ENCODE measurements around the gene SWSAP1.
A peak's percentile ranks its signal among the peaks of the same experiment; 100 is the strongest.
"Not testable (repeated sequence)": the region's sequence is repeated elsewhere in the genome, so short reads cannot be mapped to it uniquely, and the experiment has no call there.

The SWSAP1 gene

DNA sequence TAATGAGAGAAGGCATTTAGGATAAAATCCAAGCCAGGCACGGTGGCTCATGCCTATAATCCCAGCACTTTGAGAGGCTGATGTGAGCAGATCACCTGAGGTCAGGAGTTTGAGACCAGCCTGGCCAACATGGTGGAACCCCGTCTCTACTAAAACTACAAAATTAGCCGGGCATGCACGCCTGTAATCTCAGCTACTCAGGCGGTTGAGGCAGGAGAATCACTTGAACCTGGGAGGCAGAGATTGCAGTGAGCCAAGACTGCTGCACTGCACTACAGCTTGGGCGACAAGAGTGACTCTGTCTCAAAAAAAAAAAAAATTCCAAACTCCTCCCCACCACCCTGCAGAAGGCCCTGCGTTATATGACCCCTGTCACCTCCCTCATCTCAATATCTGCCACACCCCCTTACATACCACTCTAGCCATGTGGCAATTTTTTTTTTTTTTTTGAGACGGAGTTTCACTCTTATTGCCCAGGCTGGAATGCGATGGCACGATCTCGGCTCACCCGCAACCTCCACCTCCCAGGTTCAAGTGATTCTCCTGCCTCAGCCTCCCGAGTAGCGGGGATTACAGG lies 4.9 kb downstream of the SWSAP1 start:
- not testable (repeated sequence) for DNase-seq

DNA sequence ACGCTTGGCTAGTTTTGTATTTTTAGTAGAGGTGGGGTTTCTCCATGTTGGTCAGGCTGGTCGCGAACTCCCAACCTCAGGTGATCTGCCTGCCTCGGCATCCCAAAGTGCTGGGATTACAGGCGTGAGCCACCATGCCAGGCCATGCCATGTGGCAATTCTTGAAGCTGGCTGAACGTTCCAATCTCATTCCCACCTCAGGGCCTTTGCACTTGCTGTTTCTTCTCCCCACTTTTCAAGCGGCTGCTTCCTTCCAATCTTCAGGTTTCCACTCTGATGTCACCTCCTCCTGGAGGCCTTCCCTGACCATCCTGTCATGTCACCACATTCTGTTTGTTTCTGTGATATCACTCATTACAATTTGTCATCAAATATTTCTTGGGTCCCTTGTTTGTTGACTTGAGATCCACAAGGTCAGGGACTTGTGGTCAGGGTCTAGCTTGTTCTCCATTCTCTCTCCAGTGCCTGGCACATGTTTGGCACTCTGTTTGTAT lies 5.4 kb downstream of the SWSAP1 start:
- DNase-seq = no peak

DNA sequence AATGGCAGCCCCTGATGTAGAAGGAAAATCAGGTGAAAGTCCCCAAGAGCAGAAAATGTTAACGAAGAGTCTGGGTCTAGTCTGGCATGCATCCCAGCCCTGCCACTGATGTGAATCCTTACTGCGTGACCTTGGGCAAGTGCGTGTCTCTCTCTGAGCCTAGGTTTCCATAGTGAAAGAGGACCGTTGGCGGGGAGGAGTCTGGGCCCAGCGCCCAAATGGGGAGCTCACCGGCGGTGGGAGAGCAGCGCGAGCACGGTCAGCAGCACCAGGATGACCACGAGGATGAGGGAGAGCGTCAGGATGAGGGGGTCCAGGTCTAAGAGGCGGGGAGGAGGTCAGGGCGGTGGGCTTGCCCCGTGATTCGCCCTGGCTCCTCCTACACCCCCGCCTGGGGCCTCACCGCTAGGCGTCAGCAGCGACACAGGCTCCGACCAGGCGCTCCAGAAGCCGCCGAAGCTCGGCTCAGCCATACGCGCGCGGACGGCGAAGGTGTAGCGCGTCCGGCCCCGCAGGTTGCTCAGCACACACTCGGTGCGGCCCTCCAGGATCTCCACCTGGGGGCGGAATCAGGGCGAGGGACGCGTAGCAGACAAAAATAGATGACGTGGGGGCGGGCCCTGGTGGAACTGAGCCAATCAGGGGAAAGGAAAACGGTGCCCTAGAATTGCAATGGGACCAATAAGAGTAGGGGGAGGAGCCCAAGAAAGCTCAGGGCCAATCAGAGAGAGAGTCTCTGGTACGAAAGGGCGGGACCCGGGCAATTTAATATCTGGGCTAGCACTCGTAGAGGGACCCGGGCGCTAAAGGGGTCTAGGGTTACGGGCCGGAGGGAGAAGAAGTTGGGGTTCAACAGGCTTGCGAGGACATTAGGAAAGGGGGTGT lies 6.4 kb downstream of the SWSAP1 start:
- DNase-seq = peak; percentile 95 to 98

DNA sequence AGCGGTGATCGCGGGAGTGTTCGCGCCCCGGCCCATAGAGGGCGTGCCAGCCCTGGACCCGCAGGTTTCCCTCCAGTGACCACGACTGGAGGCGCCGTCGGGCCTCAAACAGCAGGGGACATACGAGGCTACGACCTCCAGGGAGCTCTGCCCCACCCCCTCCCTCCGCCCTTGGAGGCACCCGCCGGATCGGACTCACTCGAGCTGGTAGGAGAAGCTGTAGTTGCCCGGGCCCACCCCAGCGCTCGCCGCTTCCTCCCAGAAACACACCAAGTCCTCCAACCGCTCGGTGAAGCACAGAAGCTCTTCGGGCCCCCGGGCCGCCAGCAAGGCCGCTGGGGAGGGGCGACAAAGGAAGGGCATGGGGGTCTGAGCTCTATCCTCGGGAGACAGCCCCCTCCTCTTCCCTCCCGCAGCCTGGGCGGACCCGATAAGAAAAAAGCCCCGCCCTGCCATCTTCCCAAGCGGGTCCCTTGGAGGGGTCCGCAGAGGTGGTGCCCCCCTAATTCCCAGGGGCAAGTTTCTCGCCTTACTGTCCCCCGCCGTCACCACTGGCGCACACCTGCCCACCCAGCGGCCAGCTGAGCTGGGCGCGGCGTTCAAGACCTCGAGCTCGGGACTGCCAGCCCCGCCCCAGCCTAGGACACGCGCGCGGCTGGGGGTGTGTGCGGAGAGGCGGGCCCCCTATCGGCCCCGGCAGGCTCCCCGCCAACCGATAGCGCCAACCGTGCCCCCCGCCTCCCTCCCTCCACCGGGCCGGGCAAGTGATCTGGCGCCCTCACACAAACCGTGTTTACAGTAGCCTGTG lies 8.6 kb downstream of the SWSAP1 start:
- peak; percentile 55 to 63 for DNase-seq

DNA sequence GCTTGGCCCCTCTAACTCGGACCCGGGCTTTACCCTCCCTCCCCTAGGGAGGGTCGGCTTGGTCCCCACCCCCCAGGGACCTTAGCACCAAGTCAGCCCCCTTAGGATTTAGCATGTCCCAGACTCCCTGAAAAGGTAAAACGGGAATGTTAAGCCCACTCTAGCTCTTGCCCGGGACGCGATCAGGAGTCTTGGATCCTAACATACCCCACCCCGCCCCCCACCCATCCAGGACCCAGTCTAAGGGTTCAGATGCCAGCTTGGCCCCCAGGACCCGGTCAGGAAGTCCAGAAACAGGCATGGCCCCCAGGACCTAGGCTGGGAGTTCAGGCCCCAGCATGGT lies 9.2 kb downstream of the SWSAP1 start:
- no peak for DNase-seq

DNA sequence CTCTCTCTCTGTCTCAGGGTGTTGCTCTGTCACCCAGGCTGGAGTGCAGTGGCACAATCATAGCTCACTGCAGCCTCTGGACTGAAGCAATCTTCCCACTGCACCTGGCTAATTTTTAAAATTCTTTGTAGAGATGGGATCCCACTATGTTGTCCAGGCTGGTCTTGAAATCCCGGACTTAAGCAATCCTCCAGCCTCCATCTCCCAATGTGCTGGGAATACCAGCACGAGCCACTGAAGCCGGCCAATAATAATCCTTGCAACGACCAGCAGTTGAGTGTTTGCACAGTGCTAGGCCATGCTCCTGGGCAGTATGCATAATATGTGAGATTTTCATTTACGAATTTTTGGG lies 10.3 kb downstream of the SWSAP1 start:
- DNase-seq = no peak

DNA sequence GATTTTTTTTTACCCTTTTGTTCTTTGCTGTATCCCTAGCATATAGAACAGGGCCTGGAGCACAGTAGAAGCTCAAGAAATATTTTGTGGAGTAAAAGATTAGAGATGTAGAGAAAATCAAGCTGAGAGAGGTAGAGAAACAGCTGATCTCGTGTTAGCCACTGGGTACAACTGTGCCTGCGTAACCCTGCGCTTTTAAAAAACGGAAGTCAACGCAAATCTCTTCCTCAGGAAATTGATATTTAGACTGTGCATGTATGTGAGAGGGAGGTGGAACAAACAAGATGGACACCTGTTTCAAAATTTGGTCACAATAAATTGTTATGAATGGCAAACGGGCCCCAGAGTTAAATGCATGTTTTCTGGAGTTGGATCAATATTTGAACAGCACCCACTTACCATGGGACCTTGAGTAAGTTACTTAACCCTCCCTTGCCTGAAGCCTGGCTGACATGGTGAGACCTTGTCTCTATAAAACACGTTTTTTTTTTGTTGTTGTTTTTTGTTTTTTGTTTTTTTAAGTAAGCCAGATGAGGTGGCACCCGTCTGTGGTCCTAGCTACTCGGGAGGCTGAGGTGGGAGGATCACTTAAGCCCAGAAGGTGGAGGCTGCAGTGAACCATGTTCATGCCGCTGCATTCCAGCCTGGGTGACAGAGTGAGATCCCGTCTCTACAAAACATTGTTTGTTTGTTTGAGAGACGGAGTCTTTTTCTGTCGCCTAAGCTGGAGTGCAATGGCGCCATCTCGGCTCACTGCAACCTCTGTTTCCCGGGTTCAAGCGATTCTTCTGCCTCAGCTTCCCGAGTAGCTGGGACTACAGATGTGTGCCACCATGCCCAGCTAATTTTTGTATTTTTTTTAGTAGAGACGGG lies 12.9 kb downstream of the SWSAP1 start:
- no peak for DNase-seq

DNA sequence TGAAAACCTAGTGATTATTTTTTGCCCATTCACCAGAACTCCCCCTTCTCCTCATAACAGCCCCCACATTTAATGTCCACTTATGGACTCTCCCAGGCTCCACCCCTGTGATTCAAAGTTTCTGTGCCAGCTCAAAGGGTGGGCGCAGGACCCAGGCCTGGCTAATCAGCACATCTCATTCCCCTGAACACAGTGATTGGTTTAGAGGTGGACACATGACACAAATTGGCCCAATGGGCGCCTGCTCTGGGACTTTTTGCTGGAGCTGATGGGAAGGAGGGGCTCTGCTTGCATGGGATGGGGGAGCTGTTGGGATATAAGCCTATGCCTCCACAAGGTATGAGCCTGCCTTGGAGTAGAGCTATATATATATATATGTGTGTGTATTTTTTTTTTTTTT lies 15.9 kb downstream of the SWSAP1 start:
- no peak for DNase-seq

DNA sequence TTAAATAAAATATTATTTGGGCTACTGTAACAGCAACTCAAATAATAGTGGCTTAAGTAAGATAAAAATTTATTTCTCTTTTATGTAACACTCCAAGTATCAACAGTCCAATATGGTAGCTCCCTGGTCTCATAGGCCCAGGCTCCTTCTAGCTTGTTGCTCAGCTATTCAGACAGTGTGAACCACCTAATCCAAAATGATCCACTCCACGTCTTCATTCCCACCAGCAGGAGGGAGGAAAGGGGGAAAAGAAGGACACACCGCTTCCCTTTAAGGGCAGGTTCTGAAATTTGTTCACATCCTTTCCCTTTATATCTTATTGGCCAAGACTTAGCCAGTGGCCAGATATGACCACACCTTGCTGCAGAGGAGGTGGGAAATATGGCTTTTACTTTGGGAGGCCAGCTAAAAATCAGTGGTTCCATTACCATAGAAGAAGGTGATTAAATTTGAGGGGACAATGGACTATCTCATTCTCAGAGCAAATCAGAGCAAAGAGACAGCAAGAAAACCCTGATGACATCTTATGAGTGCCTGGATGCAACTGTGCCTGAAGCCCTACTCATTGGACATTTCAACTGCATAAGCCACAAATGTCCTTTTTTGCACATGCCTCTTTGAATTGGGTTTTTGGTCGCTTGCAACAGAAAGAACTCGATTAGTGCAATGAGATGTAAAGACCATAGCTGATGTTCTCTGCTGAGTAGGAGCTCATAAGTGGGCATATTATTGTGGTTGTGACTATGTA lies 16.6 kb downstream of the SWSAP1 start:
- no peak for DNase-seq

DNA sequence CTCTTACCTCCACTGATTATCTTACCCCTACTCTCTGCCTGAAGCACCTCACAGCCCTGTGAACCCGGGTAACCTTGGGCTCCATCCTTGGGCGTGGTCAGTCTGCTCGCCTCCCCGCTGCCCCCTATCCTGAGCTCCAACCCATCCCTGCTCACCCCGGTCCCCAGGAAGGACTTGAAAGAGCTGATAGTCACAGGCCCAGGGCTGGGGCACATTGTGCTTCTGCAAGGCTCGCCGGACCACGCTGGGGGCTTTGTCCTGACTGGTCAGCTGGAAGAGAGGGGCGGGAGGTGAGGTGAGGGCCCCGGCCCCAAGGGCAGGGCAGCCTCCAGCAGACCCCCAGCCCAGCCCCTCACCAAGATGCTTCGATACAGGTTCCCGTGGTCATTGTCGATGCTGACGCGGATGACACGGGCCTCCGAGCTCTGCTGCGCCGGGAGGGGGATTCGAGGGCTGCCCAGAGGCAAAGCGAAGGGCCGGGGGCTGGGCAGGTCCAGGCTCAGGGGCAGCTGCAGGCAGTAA lies 22.7 kb downstream of the SWSAP1 start:
- DNase-seq = no peak

DNA sequence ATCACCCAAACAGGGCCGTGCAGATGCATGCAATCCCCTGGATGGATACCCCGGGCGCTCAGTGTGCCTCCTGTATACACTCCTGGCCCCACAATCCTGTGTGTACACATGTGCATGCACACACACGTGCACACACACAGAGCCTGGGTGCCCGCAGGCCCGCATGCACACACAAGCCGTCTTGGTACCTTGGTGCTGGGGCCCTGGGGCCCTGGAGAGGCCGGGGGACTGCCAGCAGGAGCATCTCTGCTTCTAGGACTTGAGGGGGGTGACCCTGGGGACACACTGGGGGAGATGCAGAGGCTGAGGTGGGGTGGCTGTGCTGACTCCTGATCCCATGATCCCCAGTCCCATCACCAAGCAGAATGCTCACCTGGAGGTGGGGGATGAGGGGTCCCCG lies 25.2 kb downstream of the SWSAP1 start:
- no peak for DNase-seq

DNA sequence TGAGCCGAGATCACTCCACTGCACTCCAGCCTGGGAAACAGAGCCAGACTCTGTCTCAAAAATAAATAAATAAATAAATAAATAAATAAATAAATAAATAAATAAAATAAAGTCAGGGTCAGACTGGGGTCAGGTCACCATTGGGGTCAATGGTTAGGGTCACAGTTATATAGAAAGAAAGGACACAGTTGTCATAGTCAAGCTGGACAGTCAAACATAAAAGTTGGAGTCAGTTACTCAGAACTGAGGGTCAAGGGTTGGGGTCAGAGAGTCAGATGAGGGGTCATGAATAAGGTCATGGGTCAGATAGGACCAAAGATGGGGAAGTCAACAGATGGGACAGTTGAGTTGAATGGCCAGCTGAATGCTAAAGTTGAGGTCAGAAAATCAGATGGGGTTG lies 26.3 kb downstream of the SWSAP1 start:
- DNase-seq = no peak

DNA sequence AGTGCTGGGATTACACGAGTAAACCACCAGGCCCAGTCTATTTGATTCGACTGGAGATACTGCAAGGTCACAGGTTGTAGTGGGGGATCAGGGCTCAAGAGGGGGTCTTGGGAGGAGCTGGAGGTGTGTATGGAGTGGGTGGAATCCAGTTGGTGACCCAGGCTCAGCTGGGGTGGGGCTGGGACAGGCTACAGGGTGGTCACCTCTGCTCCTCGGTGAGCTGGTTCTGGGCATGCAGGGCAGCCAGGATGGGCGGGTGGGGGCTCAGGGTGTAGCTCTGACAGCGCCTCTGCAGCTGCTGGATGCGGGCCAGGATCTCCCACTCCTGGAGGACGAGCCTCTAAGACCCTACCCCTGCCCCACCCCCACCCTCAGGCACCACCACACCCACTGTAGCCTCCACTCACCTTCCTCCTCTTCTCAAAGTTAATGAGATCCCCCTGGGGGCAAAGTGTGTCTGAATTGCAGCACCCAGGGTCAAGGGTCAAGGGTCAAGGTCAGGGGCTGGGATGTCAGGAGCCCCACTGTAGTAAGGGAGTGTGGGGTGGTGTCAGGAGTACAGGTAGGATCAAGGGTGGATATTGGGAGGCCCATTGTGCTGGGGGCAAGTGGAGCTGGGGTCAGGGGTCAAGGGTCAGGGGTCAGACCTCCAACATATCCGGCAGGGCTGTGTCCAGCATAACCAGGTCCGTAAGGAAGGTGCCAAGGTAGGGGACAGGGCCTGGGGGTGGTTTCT lies 27.5 kb downstream of the SWSAP1 start:
- DNase-seq = no peak

DNA sequence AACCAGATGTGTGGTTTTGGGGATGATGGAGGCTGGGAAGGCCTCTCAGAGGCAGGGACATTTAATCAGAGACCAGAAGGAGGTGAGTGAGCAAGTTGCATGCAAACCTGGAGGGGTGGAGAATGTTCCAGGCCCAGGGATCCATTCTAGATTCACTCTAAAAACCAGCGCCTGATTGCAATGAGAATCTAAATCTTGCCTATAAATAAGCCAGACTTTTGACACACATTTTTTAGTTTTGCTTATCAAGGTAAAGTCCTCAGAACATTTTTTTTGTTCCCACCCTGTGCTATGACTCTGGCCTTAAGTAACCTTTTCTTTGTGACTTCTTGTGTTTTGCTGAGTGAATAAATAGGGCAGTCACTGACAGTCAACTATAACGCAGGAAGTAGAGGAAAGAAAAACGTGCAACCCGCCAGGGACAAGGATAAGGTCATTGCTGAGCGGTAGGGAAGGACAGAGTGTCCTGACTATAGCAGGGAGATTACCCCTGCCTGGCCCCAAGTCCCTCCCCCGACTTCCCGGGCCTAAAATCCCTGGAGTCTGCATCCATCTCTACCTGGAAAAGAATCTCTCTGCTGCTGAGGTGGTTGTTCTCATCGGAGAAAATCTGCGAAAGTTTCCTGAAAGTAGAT lies 30.2 kb downstream of the SWSAP1 start:
- no peak for DNase-seq

DNA sequence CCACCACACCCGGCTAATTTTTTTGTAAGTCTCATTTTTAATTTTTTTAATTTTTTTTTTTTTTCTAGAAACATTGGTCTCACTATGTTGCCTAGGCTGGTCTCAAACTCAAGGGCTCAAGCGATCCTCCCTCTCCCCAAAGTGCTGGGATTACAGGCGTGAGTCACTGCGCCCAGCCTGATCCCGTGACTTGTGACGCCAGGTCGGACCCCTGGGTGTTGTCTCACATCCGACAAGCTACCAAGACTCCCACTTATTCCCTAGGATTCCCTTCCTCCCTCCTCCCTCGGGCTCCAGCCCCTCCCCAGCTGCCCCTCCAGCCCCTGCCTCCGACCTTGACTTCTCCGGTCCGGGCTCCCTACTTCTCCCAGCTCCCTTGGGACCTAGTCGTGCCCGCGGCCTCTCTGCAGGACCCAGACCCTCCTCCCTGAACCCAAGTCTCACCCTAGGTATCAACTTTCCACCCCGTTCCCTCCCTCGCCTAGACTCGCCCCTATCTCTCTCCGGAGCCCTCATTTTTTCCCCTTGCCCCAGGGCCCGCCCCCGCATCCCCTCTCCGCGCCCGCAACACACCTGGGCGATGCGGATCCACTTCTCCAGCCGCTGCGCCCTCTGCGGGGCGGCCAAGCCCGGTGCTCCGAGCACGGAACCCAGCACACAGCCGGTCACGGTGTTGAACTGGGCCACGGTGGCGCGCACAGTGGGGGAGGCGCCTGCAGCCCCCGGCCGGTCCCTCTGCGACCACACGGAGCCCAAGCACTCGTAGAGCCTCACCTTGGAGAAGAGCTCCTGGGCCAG lies 31.6 kb downstream of the SWSAP1 start:
- peak; percentile 51 to 53 for DNase-seq

DNA sequence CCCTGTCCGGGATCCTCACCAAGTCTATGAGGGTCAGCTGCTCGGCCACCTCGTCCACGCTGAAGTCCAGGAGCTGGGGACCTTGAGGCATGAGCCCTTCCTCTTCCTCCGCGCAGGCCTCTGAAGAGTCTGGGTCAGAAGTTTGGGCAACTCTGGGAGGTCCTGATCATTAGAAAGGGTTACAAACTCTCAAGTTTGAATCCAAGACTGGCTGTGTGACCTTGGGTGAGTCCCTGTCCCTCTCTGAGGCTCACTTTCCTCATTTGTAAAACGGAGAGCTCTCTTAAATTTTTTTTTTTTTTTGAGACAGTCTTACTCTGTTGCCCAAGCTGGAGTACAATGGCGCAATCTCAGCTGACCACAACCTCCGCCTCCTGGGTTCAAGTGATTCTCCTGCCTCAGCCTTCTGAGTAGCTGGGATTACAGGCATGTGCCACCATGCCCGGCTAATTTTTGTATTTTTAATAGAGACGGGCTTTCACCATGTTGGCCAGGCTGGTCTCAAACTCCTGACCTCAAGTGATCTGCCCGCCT lies 32.3 kb downstream of the SWSAP1 start:
- DNase-seq = not testable (repeated sequence)

DNA sequence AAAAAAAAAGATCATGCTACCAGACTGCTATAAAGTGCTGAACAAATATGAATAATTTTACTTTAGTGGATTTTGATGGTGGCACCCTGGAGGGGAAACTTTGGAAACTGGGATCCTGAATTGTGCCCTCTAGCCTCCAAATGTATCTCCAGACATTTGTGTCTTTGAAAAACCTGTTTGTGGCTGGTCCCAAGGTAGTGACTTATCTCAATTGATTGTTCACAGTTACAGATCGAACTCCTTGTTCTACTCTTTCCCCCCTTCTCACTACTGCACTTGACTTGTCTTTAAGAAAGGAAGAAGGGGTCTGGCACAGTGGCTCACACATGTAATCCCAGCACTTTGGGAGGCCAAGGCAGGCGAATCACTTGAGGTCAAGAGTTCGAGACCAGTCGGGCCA lies 34.1 kb downstream of the SWSAP1 start:
- DNase-seq = no peak

DNA sequence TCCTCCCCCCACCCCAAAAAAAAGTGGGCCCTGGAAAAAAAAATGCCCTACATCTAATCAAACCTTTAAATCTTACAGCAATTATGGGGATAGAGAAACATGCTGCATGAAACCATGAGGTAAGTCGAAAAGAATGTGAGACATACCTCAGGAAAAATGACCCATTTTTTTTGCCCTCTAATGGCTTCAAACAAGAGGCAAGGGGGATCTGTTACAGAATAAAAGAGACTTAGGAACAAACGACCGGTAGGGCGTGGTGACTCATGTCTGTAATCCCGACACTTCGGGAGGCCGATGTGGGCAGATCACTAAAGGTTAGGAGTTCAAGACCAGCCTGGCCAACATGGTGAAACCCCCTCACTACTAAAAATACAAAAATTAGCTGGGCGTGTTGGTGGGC lies 36.2 kb downstream of the SWSAP1 start:
- DNase-seq = no peak

DNA sequence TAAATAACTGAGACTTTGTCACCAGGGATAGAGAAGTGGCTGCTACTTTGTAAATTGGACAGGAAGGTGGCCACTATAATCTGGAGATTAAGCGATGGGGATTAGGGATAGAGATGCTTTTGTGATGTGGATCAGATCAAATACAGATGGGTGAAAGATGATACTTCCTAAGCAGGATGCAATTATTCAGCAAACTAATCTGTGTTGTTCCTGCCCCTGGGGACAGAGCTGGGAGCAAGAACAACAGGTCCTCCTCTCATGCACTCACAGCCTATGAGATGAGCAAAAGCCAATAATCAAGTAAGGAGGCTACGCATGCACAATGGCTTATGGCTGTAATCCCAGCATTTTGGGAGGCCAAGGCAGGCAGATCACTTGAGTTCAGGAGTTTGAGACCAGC lies 40.1 kb downstream of the SWSAP1 start:
- no peak for DNase-seq
